HepG2 (cell line): ENCODE data around the gene PATL1. TPM values are rescaled to one million over a fixed set of nuclear protein-coding genes. Genes with fewer than 3 reads are reported as not detected.

Experiments used
- ATAC-seq: fragments of 200-7000 bp; cut with Tn5 transposase; 3 replicates; pipeline ENCODE4 v1.9.1; 2020; ENCODE audit warnings: mild to moderate bottlenecking, moderate library complexity
- BruUV-seq: library from RNA; stranded (reverse); fragments of 400-500 nt; replicated peaks from 2 replicates; lab custom pipeline; 2021; lab: Mats Ljungman, UMichigan
- CTCF ChIA-PET: fragments of 300-600 bp; formaldehyde crosslinking; extraction: SDS; loops from one replicate; lab custom pipeline; 2021; ENCODE audit warnings: low total read pairs, inconsistent platforms, low intra/inter-chr PET ratio; lab: Yijun Ruan, JAX
- POLR2A ChIA-PET: fragments of 350-600 bp; sonication (Branson Sonifier 250); formaldehyde crosslinking; loops from one replicate; lab custom pipeline; 2020; ENCODE audit warnings: antibody characterized with exemption, inconsistent platforms; lab: Yijun Ruan, JAX
- DNase-seq: peaks from one replicate; pipeline ENCODE4 v3.0.0-alpha.2; 2015; ENCODE audit warnings: low spot score
- FAIRE-seq: peaks from 3 replicates; lab custom pipeline; 2011; peaks lifted over from hg19 to GRCh38; lab: Jason Lieb, UNC
- H2AFZ ChIP-seq: one replicate; pipeline ENCODE4 v1.6.1; 2011; ENCODE audit warnings: low read length, inconsistent platforms
- H3K27ac ChIP-seq: fragments of 300-600 bp; 3 replicates; pipeline ENCODE4 v1.8.0; 2011; ENCODE audit warnings: mixed run types, mild to moderate bottlenecking, mixed read lengths, low read length, inconsistent platforms; ENCODE audit not compliant: insufficient read depth; ENCODE audit errors: extremely low read length
- H3K27me3 ChIP-seq, 2 experiments: fragments of 200-600 bp in 1 of 2; 2 replicates in 1 of 2; 3 replicates in 1 of 2; pipeline versions ENCODE4 v1.6.0 to v1.8.0; 2011; ENCODE audit warnings: low read length in 2 of 2, mild to moderate bottlenecking in 2 of 2, moderate library complexity in 2 of 2, inconsistent platforms in 1 of 2; ENCODE audit not compliant: insufficient read depth in 2 of 2, control insufficient read depth in 1 of 2
- H3K36me3 ChIP-seq, 2 experiments: fragments of 200-600 bp in 1 of 2; replicated peaks in 1 of 2; 2 replicates in 1 of 2; 3 replicates in 1 of 2; pipeline versions ENCODE4 v1.5.1 to v1.8.0; 2011; ENCODE audit warnings: low read length in 2 of 2, inconsistent platforms in 1 of 2; ENCODE audit not compliant: insufficient read depth in 2 of 2, control insufficient read depth in 1 of 2
- H3K4me1 ChIP-seq: 2 replicates; pipeline ENCODE4 v1.5.1; 2012; ENCODE audit warnings: low read length, inconsistent platforms; ENCODE audit not compliant: insufficient read depth
- H3K4me2 ChIP-seq: 2 replicates; pipeline ENCODE4 v1.6.0; 2011; ENCODE audit warnings: low read depth, low read length, inconsistent platforms
- H3K4me3 ChIP-seq, 3 experiments: fragments of 200-600 bp in 1 of 3; sonication (generic), shearing (Covaris generic) in 1 of 3; replicated peaks in 1 of 3; 2 replicates each; pipeline ENCODE4 v1.5.1; 2011 to 2016; ENCODE audit warnings: low read length in 3 of 3, inconsistent platforms in 2 of 3, low read depth in 2 of 3, mild to moderate bottlenecking in 2 of 3, control low read depth in 1 of 3, mixed read lengths in 1 of 3; ENCODE audit not compliant: insufficient read depth in 1 of 3
- H3K79me2 ChIP-seq: one replicate; pipeline ENCODE4 v1.6.1; 2011; ENCODE audit warnings: low read length, inconsistent platforms; ENCODE audit not compliant: insufficient read depth
- H3K9ac ChIP-seq: 2 replicates; pipeline ENCODE4 v1.6.0; 2011; ENCODE audit warnings: mild to moderate bottlenecking, low read depth, low read length, inconsistent platforms; ENCODE audit not compliant: insufficient read depth
- H3K9me3 ChIP-seq: 2 replicates; pipeline ENCODE4 v1.5.1; 2012; ENCODE audit warnings: mild to moderate bottlenecking, low read length
- H4K20me1 ChIP-seq: 2 replicates; pipeline ENCODE4 v1.6.0; 2011; ENCODE audit warnings: inconsistent platforms, mild to moderate bottlenecking, low read length, moderate library complexity; ENCODE audit not compliant: insufficient read depth
- EHMT2 ChIP-seq: fragments of 200-600 bp; sonication (generic); IDR thresholded peaks from 2 replicates; pipeline ENCODE4 v1.7.0; 2017; ENCODE audit warnings: antibody characterized with exemption, low read depth, low read length, borderline replicate concordance
- HMGA1 ChIP-seq: sonication (generic); formaldehyde crosslinking; conservative IDR thresholded peaks from 2 replicates; pipeline ENCODE4 v1.4.0; 2020; ENCODE audit warnings: missing genetic modification reagents
- KAT8 ChIP-seq: IDR thresholded peaks from 2 replicates; pipeline ENCODE4 v1.6.1; 2016; ENCODE audit warnings: missing genetic modification reagents, missing compliant biosample characterization
- RBFOX2 ChIP-seq: fragments of 200-400 bp; formaldehyde crosslinking; IDR thresholded peaks from 2 replicates; pipeline ENCODE4 v1.6.1; 2017; ENCODE audit warnings: low read depth, mild to moderate bottlenecking, low read length
- SIN3B ChIP-seq: fragments of 150-350 bp; IDR thresholded peaks from 2 replicates; pipeline ENCODE4 v1.6.1; 2014; ENCODE audit warnings: low read length
- SMAD3 ChIP-seq: sonication (generic); formaldehyde crosslinking; IDR thresholded peaks from 2 replicates; pipeline ENCODE4 v1.4.0; 2020; ENCODE audit warnings: missing genetic modification reagents
- SNAPC2 ChIP-seq: sonication (generic); formaldehyde crosslinking; IDR thresholded peaks from 2 replicates; pipeline ENCODE4 v1.8.1; 2022; ENCODE audit warnings: mild to moderate bottlenecking, missing genetic modification reagents
- ZFP1 ChIP-seq: IDR thresholded peaks from 2 replicates; pipeline ENCODE4 v1.6.1; 2016
- ZFX ChIP-seq: sonication (generic); formaldehyde crosslinking; IDR thresholded peaks from 2 replicates; pipeline ENCODE4 v1.4.0; 2020; ENCODE audit warnings: mild to moderate bottlenecking, low read depth, missing genetic modification reagents, moderate library complexity
- ZNF335 ChIP-seq: sonication (generic); formaldehyde crosslinking; IDR thresholded peaks from 2 replicates; pipeline ENCODE4 v1.4.0; 2020; ENCODE audit warnings: missing genetic modification reagents
- ZNF468 ChIP-seq: sonication (generic); formaldehyde crosslinking; IDR thresholded peaks from 2 replicates; pipeline ENCODE4 v1.8.0; 2022; ENCODE audit warnings: mild to moderate bottlenecking, moderate library complexity, missing genetic modification reagents
- ZNF660 ChIP-seq: sonication (generic); formaldehyde crosslinking; IDR thresholded peaks from 2 replicates; pipeline ENCODE4 v1.5.1; 2020; ENCODE audit warnings: mild to moderate bottlenecking, low read depth, missing genetic modification reagents, borderline replicate concordance
- ZNF713 ChIP-seq: sonication (generic); formaldehyde crosslinking; IDR thresholded peaks from 2 replicates; pipeline ENCODE4 v1.4.0; 2020; ENCODE audit warnings: mild to moderate bottlenecking, missing genetic modification reagents
- ZSCAN31 ChIP-seq: sonication (generic); formaldehyde crosslinking; IDR thresholded peaks from 2 replicates; pipeline ENCODE4 v1.5.0; 2020; ENCODE audit warnings: low read depth, mild to moderate bottlenecking, missing genetic modification reagents
- WGBS: methylation state at CpG from one replicate; pipeline ENCODE4 v1.1.6; 2017; ENCODE audit warnings: low lambda C conversion rate; 5-methylcytosine and 5-hydroxymethylcytosine counted together
- in situ Hi-C: cut with HindIII; loops from 2 replicates; pipeline ENCODE4 v1.10.0; 2017; ENCODE audit warnings: low pct_unique_long_range_greater_than_20kb; ENCODE audit not compliant: extremely low pct_ligation_motif_present
- intact Hi-C: fragments of 100-400 bp; cut with micrococcal nuclease; formaldehyde crosslinking; loops from one replicate; pipeline ENCODE4 v1.10.0; 2022; ENCODE audit not compliant: unreplicated experiment
- polyA plus RNA-seq, 8 experiments: library from polyadenylated mRNA; depleted of rRNA in 3 of 8; stranded (reverse) in 7 of 8; unstranded in 1 of 8; fragments of >200 nt; fragmentation: Illumina TruSeq in 4 of 8; extraction: Trizol in 4 of 8; gene quantifications; 2 replicates each; pipeline versions ENCODE4 v1.2.1 to v1.2.3, GENCODE V29; 2011 to 2016; ENCODE audit warnings: low read depth in 4 of 8, missing spikeins in 1 of 8, mixed read lengths in 1 of 8; ENCODE audit not compliant: insufficient read depth in 1 of 8
- total RNA-seq, 5 experiments: library from RNA; depleted of rRNA; stranded (reverse); fragments of >200 nt; fragmentation: Illumina TruSeq; extraction: Trizol; gene quantifications; 2 replicates each; pipeline ENCODE4 v1.2.3, GENCODE V29; 2016; ENCODE audit warnings: low read depth in 1 of 5
- TF ChIP-seq, protein P1 (sequence below): sonication (generic); formaldehyde crosslinking; IDR thresholded peaks from 2 replicates; pipeline ENCODE4; 2020; ENCODE audit warnings: missing genetic modification reagents, mild to moderate bottlenecking, borderline replicate concordance
- TF ChIP-seq, protein P2 (sequence below): fragments of 450-650 bp; IDR thresholded peaks from 2 replicates; pipeline ENCODE4 v1.6.1; 2016
- TF ChIP-seq, protein P3 (sequence below): sonication (generic); formaldehyde crosslinking; IDR thresholded peaks from 2 replicates; pipeline ENCODE4 v1.5.1; 2020; ENCODE audit warnings: mild to moderate bottlenecking, missing genetic modification reagents, borderline replicate concordance

PATL1 gene
- total and polyA plus RNA-seq, 2 of the 13 experiments (the other 11 are each of a cell fraction or from before 2014, with no cell fraction given), result 12.9 to 26.8 TPM

DNA sequence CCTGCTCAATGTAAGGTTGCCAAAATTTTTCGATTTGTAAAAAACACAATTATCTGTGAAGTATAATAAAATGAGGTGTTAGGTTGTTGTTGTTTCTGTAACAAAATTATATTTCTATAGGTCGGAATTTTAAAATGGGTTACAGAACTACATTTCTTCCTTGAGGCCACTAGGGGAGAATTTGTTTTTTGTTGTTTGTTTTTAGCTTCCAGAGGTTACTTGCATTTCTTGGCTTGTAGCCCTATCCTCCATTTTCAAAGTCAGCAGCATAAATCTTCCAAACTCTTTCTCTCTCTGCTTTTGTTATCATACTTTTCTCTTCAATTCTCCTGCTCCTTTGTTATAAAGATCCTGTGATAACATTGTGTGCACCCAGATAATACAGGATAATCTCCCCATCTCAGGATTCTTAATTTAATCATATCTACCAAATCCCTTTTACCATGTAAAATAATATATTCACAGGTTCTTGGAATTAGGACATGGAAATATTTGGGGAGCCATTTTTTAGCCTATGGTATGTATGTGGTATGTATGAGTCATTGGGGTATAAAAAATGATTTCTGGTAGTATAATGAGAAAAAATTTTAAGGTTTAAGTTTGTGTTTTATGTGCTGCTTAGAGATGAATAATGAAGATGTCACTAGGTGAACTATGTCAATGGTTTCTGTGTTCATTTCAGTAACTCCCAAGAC lies 9.4 kb upstream of the PATL1 start:
- Histone ChIP-seq H2AFZ (no peak overlapping the region), H3K27ac (no peak overlapping the region), H4K20me1 (no peaks in the 10 kb centered on the region), H3K4me2 (no peak overlapping the region), H3K36me3 (no peaks in the 10 kb centered on the region), H3K4me1 (peaks cover 52% of the 10 kb centered on the region), H3K79me2 (no peaks in the 10 kb centered on the region), H3K9me3 (no peaks in the 10 kb centered on the region), H3K4me3 (no peak overlapping the region), H3K27me3 (no peaks in the 10 kb centered on the region), H3K9ac (no peak overlapping the region)
- ATAC-seq, result no peak
- ChIA-PET POLR2A (no interaction called here), CTCF (no interaction called here)
- in situ Hi-C loops, result loop anchor here (5.0 to 25.0 kb wide), 3 partner anchors 127 to 491 kb away; no protein-coding TSS in a partner anchor
- DNase-seq, result no peak
- WGBS, result 19% methylated on average over 2 of the region's 2 CpGs
- intact Hi-C loops, result no loop called here
- TF ChIP-seq SNAPC2 (CRISPR knock-in tag) (no peak), EHMT2 (no peak), ZFX (CRISPR knock-in tag) (no peak), ZNF468 (CRISPR knock-in tag) (no peak), HMGA1 (CRISPR knock-in tag) (no peak), ZNF660 (CRISPR knock-in tag) (no peak), ZFP1 (CRISPR knock-in tag) (no peak), RBFOX2 (no peak), KAT8 (CRISPR knock-in tag) (no peak), ZSCAN31 (no peak), ZNF335 (no peak), ZNF713 (CRISPR knock-in tag) (no peak), SMAD3 (CRISPR knock-in tag) (no peak), SIN3B (no peak)
- TF ChIP-seq, protein P1, sequence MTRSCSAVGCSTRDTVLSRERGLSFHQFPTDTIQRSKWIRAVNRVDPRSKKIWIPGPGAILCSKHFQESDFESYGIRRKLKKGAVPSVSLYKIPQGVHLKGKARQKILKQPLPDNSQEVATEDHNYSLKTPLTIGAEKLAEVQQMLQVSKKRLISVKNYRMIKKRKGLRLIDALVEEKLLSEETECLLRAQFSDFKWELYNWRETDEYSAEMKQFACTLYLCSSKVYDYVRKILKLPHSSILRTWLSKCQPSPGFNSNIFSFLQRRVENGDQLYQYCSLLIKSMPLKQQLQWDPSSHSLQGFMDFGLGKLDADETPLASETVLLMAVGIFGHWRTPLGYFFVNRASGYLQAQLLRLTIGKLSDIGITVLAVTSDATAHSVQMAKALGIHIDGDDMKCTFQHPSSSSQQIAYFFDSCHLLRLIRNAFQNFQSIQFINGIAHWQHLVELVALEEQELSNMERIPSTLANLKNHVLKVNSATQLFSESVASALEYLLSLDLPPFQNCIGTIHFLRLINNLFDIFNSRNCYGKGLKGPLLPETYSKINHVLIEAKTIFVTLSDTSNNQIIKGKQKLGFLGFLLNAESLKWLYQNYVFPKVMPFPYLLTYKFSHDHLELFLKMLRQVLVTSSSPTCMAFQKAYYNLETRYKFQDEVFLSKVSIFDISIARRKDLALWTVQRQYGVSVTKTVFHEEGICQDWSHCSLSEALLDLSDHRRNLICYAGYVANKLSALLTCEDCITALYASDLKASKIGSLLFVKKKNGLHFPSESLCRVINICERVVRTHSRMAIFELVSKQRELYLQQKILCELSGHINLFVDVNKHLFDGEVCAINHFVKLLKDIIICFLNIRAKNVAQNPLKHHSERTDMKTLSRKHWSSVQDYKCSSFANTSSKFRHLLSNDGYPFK (CRISPR knock-in tag), result no peak
- TF ChIP-seq, protein P2, sequence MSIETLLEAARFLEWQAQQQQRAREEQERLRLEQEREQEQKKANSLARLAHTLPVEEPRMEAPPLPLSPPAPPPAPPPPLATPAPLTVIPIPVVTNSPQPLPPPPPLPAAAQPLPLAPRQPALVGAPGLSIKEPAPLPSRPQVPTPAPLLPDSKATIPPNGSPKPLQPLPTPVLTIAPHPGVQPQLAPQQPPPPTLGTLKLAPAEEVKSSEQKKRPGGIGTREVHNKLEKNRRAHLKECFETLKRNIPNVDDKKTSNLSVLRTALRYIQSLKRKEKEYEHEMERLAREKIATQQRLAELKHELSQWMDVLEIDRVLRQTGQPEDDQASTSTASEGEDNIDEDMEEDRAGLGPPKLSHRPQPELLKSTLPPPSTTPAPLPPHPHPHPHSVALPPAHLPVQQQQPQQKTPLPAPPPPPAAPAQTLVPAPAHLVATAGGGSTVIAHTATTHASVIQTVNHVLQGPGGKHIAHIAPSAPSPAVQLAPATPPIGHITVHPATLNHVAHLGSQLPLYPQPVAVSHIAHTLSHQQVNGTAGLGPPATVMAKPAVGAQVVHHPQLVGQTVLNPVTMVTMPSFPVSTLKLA, result no peak
- TF ChIP-seq, protein P3, sequence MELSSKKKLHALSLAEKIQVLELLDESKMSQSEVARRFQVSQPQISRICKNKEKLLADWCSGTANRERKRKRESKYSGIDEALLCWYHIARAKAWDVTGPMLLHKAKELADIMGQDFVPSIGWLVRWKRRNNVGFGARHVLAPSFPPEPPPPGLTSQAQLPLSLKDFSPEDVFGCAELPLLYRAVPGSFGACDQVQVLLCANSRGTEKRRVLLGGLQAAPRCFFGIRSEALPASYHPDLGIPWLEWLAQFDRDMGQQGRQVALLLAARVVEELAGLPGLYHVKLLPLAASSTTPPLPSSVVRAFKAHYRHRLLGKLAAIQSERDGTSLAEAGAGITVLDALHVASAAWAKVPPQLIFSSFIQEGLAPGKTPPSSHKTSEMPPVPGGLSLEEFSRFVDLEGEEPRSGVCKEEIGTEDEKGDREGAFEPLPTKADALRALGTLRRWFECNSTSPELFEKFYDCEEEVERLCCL (CRISPR knock-in tag), result no peak
- FAIRE-seq, result no peak
- BruUV-seq, result no TSS peak
